Mucosa of descending colon (tissue), 3 donors: ENCODE data around the gene TOP1. TPM values are rescaled to one million over a fixed set of nuclear protein-coding genes. Genes with fewer than 3 reads are reported as not detected.

Experiments
- ATAC-seq: fragments of 200-7000 bp; cut with Tn5 transposase; one replicate; pipeline ENCODE4 v1.9.1; 2020; ENCODE audit warnings: mild to moderate bottlenecking, moderate library complexity
- DNase-seq, 3 donors: peaks; one replicate each; pipeline ENCODE4 v3.0.0-alpha.2; 2020
- H3K36me3 ChIP-seq: fragments of 200-600 bp; one replicate; pipeline ENCODE4 v1.8.0; 2021; ENCODE audit warnings: low read depth, mild to moderate bottlenecking
- H3K4me1 ChIP-seq: fragments of 200-600 bp; one replicate; pipeline ENCODE4 v1.8.0; 2021; ENCODE audit warnings: low read depth, mild to moderate bottlenecking
- H3K4me3 ChIP-seq: fragments of 200-600 bp; one replicate; pipeline ENCODE4 v1.8.0; 2021; ENCODE audit warnings: mild to moderate bottlenecking
- H3K9me3 ChIP-seq: fragments of 200-600 bp; one replicate; pipeline ENCODE4 v1.8.0; 2021; ENCODE audit warnings: mild to moderate bottlenecking
- CTCF ChIP-seq: fragments of 200-600 bp; IDR thresholded peaks from one replicate; pipeline ENCODE4 v1.8.0; 2022; ENCODE audit warnings: antibody characterized with exemption, mild to moderate bottlenecking
- intact Hi-C, 2 donors: fragments of 100-400 bp; cut with DNase I in 1 of 2; cut with micrococcal nuclease in 1 of 2; formaldehyde crosslinking; loops; one replicate each; pipeline versions ENCODE4 v1.11.0 to v1.11.1; 2022; cut with DNase I, micrococcal nuclease
- total RNA-seq, 3 donors: library from RNA; stranded (reverse); fragmentation: NEBNext Ultra II Directional in 2 of 3; extraction: Animal tissue kit (Norgen Biotek cat#: 25700) in 2 of 3; gene quantifications; one replicate each; pipeline versions ENCODE4 v1.2.1 to v1.2.4, GENCODE V29; 2021 to 2023
- donor health status: DM: no; HTN: no; CAD: no; lungs with moderate emphysema.
- donor health status: DM: no; HTN: no; CAD: no.
- donor health status: DM: no; HTN: yes; CAD: no.

The TOP1 gene
- total RNA-seq, 3 donors from 2014 or later, result 51.8 to 60.0 (median 57.7) TPM

- H3K4me3 ChIP-seq, result no peak overlapping the region
- no peak for TF ChIP-seq CTCF
- intact Hi-C loops, result no loop called here
- H3K9me3 ChIP-seq, result no peaks in the 10 kb centered on the region
- no peak for ATAC-seq
- H3K4me1 ChIP-seq, result peaks cover 16% of the 10 kb centered on the region
- DNase-seq, result no peak
- no peaks in the 10 kb centered on the region for H3K36me3 ChIP-seq
These were observed 53.7 kb downstream of the TOP1 start for GRCh38 chr20:41082306-41082705.

GRCh38 chr20:41085606-41086005, 57.0 kb downstream of the TOP1 start:
- intact Hi-C loops, result no loop called here
- Histone ChIP-seq H3K9me3 (no peaks in the 10 kb centered on the region), H3K4me3 (no peak overlapping the region), H3K4me1 (peaks cover 23% of the 10 kb centered on the region), H3K36me3 (no peaks in the 10 kb centered on the region)
- DNase-seq (no peak), ATAC-seq (no peak)
- TF ChIP-seq CTCF, result no peak

- TF ChIP-seq CTCF, result no peak
- H3K36me3 ChIP-seq, result no peaks in the 10 kb centered on the region
- peaks cover 17% of the 10 kb centered on the region for H3K4me1 ChIP-seq
- ATAC-seq (peak; percentile 65), DNase-seq (no peak)
- H3K4me3 ChIP-seq, result no peak overlapping the region
- H3K9me3 ChIP-seq, result no peaks in the 10 kb centered on the region
- intact Hi-C loops, result no loop called here
These were observed 58.0 kb downstream of the TOP1 start for GRCh38 chr20:41086402-41087324.

GRCh38 chr20:41087325-41087685, 58.7 kb downstream of the TOP1 start:
- peak; percentile 81 for ATAC-seq
- Histone ChIP-seq H3K4me1 (peaks cover 17% of the 10 kb centered on the region), H3K9me3 (no peaks in the 10 kb centered on the region), H3K36me3 (no peaks in the 10 kb centered on the region), H3K4me3 (no peak overlapping the region)
- TF ChIP-seq CTCF, result no peak
- DNase-seq, result no peak
- intact Hi-C loops, result no loop called here

GRCh38 chr20:41087777-41088176, 59.2 kb downstream of the TOP1 start:
- intact Hi-C loops, result no loop called here
- no peak for TF ChIP-seq CTCF
- no peak for ATAC-seq

More at GRCh38 chr20:41087777-41088176, 59.2 kb downstream of the TOP1 start:
- DNase-seq, result no peak
- Histone ChIP-seq H3K9me3 (no peaks in the 10 kb centered on the region), H3K4me3 (no peak overlapping the region), H3K36me3 (no peaks in the 10 kb centered on the region), H3K4me1 (peaks cover 17% of the 10 kb centered on the region)
